B cell (primary cell): Measurements from ENCODE around the gene CHKB. TPM values are rescaled to one million over a fixed set of nuclear protein-coding genes. Genes with fewer than 3 reads are reported as not detected.

Source experiments
- ATAC-seq: fragments of 200-7000 bp; cut with Tn5 transposase; one replicate; pipeline ENCODE4 v1.10.0; 2021; ENCODE audit warnings: low read depth, mild to moderate bottlenecking, moderate number of reproducible peaks, moderate library complexity
- CTCF ChIA-PET: fragments of 350-600 bp; sonication (Branson Sonifier 250); formaldehyde crosslinking; loops from one replicate; lab custom pipeline; 2021; ENCODE audit warnings: antibody characterized with exemption, inconsistent platforms; lab: Charles Lee
- POLR2A ChIA-PET: fragments of 350-600 bp; sonication (Branson Sonifier 250); formaldehyde crosslinking; loops from one replicate; lab custom pipeline; 2021; ENCODE audit warnings: antibody characterized with exemption; lab: Charles Lee
- DNase-seq: peaks from one replicate; pipeline ENCODE4 v3.0.0; 2013
- H2AFZ ChIP-seq: 2 replicates; pipeline ENCODE4 v1.6.1; 2012; ENCODE audit warnings: mild to moderate bottlenecking, low read depth, low read length; ENCODE audit not compliant: insufficient read depth, poor library complexity, severe bottlenecking
- H3K27ac ChIP-seq, 2 donors: 1 replicate in 1 of 2; 2 replicates in 1 of 2; pipeline ENCODE4 v1.5.1; 2012 to 2013; ENCODE audit warnings: low read length in 2 of 2, mild to moderate bottlenecking in 2 of 2, moderate library complexity in 1 of 2
- H3K27me3 ChIP-seq, 4 experiments: fragments of 200-600 bp in 1 of 4; sonication (generic) in 1 of 4; replicated peaks in 1 of 4; 1 replicate in 2 of 4; 2 replicates in 2 of 4; pipeline versions ENCODE4 v1.6.1 to v1.7.0; 2013 to 2016; ENCODE audit warnings: low read length in 3 of 4, mild to moderate bottlenecking in 2 of 4, mixed read lengths in 1 of 4, moderate library complexity in 1 of 4; ENCODE audit not compliant: insufficient read depth in 4 of 4, control insufficient read depth in 3 of 4; ENCODE audit errors: control extremely low read depth in 1 of 4
- H3K36me3 ChIP-seq, 2 experiments: replicated peaks in 1 of 2; 1 replicate in 1 of 2; 2 replicates in 1 of 2; pipeline versions ENCODE4 v1.6.1 to v1.7.1; 2013; ENCODE audit warnings: low read length in 1 of 2; ENCODE audit not compliant: insufficient read depth in 2 of 2, control insufficient read depth in 1 of 2; ENCODE audit errors: control extremely low read depth in 1 of 2, extremely low read depth in 1 of 2
- H3K4me1 ChIP-seq, 2 donors: fragments of 200-600 bp in 1 of 2; sonication (generic) in 1 of 2; 1 replicate in 1 of 2; 2 replicates in 1 of 2; pipeline versions ENCODE4 v1.5.1 to v1.6.1; 2013 to 2017; ENCODE audit warnings: low read length in 2 of 2; ENCODE audit not compliant: control insufficient read depth in 2 of 2, insufficient read depth in 2 of 2
- H3K4me2 ChIP-seq: replicated peaks from 2 replicates; pipeline ENCODE3; 2012; ENCODE audit warnings: mild to moderate bottlenecking, low read depth, low read length; ENCODE audit not compliant: poor library complexity, severe bottlenecking
- H3K4me3 ChIP-seq, 5 experiments: fragments of 200-600 bp in 1 of 5; sonication (generic) in 1 of 5; 1 replicate in 3 of 5; 2 replicates in 2 of 5; pipeline versions ENCODE4 v1.5.1 to v1.7.0; 2011 to 2016; ENCODE audit warnings: low read length in 4 of 5, mild to moderate bottlenecking in 4 of 5, low read depth in 2 of 5, control low read depth in 1 of 5, moderate library complexity in 1 of 5; ENCODE audit not compliant: insufficient read depth in 1 of 5; ENCODE audit errors: control extremely low read depth in 1 of 5, extremely low read depth in 1 of 5
- H3K79me2 ChIP-seq: fragments of 200-600 bp; sonication (generic); one replicate; pipeline ENCODE4 v1.6.0; 2016; ENCODE audit warnings: low read length; ENCODE audit not compliant: control insufficient read depth, insufficient read depth
- H3K9ac ChIP-seq: fragments of 200-600 bp; sonication (generic); 2 replicates; pipeline ENCODE4 v1.6.1; 2017; ENCODE audit warnings: mild to moderate bottlenecking, low read length, moderate library complexity
- H3K9me3 ChIP-seq, 3 donors: one replicate each; pipeline versions ENCODE4 v1.6.1 to v1.7.1; 2013; ENCODE audit warnings: low read length in 2 of 3; ENCODE audit not compliant: control insufficient read depth in 2 of 3, insufficient read depth in 1 of 3; ENCODE audit errors: control extremely low read depth in 1 of 3
- H4K20me1 ChIP-seq: 2 replicates; pipeline ENCODE4 v1.6.0; 2012; ENCODE audit warnings: mild to moderate bottlenecking, low read length; ENCODE audit not compliant: insufficient read depth, control insufficient read depth, poor library complexity, severe bottlenecking
- H3K27ac Mint-ChIP-seq: one replicate; pipeline ENCODE4 v1.8.0; 2021; ENCODE audit warnings: mixed read lengths
- H3K27me3 Mint-ChIP-seq: one replicate; pipeline ENCODE4 v1.8.0; 2021; ENCODE audit warnings: mixed read lengths
- H3K4me1 Mint-ChIP-seq: one replicate; pipeline ENCODE4 v1.8.0; 2021; ENCODE audit warnings: mixed read lengths
- H3K4me3 Mint-ChIP-seq: one replicate; pipeline ENCODE4 v1.8.0; 2021; ENCODE audit warnings: mixed read lengths
- H3K9me3 Mint-ChIP-seq: one replicate; pipeline ENCODE4 v1.8.0; 2022; ENCODE audit warnings: mixed read lengths; ENCODE audit not compliant: insufficient read depth
- CTCF ChIP-seq: fragments of 200-600 bp; IDR thresholded peaks from one replicate; pipeline ENCODE4 v1.8.0; 2022; ENCODE audit warnings: antibody characterized with exemption, mild to moderate bottlenecking
- EZH2 ChIP-seq: IDR thresholded peaks from 2 replicates; pipeline ENCODE4 v1.6.1; 2012; ENCODE audit warnings: borderline replicate concordance, low read depth, mild to moderate bottlenecking, moderate library complexity, low read length; ENCODE audit not compliant: insufficient read depth, poor library complexity, severe bottlenecking
- WGBS: methylation state at CpG from one replicate; pipeline ENCODE4 v1.1.5; 2013; ENCODE audit warnings: missing lambda C conversion rate; ENCODE audit not compliant: insufficient coverage; 5-methylcytosine and 5-hydroxymethylcytosine counted together
- intact Hi-C: fragments of 100-400 bp; cut with micrococcal nuclease; formaldehyde crosslinking; loops from one replicate; pipeline ENCODE4 v1.10.0; 2022
- polyA minus RNA-seq: library from RNA; depleted of rRNA, polyadenylated mRNA; stranded (reverse); fragments of >200 nt; gene quantifications from 2 replicates; pipeline ENCODE4 v1.2.3, GENCODE V29; 2012
- polyA plus RNA-seq: library from polyadenylated mRNA; depleted of rRNA; stranded (reverse); fragments of >200 nt; gene quantifications from 2 replicates; pipeline ENCODE4 v1.2.3, GENCODE V29; 2012
- total RNA-seq, 2 donors: library from RNA; stranded (reverse); fragments of 120-200 nt in 1 of 2; gene quantifications; 1 replicate in 1 of 2; 2 replicates in 1 of 2; pipeline versions ENCODE4 v1.2.3 to v1.2.4, GENCODE V29; 2013 to 2022

The CHKB gene, protein sequence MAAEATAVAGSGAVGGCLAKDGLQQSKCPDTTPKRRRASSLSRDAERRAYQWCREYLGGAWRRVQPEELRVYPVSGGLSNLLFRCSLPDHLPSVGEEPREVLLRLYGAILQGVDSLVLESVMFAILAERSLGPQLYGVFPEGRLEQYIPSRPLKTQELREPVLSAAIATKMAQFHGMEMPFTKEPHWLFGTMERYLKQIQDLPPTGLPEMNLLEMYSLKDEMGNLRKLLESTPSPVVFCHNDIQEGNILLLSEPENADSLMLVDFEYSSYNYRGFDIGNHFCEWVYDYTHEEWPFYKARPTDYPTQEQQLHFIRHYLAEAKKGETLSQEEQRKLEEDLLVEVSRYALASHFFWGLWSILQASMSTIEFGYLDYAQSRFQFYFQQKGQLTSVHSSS
- total RNA-seq (238 and 239 TPM in 2 replicates), polyA plus RNA-seq (309 and 350 TPM in 2 replicates), polyA minus RNA-seq (82.5 and 111 TPM in 2 replicates)
- 166 TPM for total RNA-seq (2013)

DNA sequence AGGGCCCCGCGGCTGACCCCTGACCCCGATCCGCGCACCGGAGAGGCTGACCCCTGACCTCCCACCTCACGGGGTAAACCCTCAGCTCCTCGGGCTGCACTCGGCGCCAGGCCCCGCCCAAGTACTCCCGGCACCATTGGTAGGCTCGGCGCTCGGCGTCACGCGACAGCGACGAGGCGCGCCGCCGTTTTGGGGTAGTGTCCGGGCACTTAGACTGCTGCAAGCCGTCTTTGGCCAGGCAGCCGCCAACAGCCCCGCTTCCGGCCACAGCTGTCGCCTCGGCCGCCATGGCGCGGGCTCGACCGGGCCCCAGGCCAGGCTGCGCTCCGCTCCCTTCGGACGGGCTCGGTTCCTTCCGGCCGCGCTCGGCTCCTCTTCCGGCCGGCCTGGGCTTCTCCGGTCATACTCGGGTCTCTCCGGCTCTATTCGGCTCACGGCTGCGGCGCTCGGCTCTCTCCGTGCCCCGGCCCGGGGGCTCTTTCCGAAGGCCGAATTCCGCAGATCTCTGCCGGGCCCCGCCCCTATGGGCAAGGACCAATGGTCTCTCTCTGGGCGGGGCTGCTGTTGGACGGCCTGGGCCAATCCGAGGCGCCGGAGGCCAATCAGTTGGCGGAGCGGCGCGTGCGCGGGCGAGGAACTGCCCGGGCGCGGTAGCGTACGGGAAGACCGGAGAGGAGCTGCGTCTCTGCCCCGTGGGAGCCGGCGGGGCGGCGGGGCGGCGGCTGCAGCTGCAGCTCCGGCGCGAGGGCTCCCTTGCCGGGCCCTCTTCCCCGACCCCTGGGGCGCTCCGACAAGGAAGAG, at the start of gene CHKB:
Gene CHKB, minus strand, starts transcription at position 357 of the 801 bp plus-strand sequence. Its CDS starts 68 bp downstream, at position 289.
- Histone ChIP-seq H3K4me3 (peak within 1 kb of the TSS; percentile 58 to 91 (median 80)), H3K9ac (peak within 1 kb of the TSS; percentile 84), H3K27me3 (no peaks in the 10 kb centered on the region), H3K27ac (peak within 1 kb of the TSS; percentile 82 to 96), H3K36me3 (peaks cover 0 to 17% of the 10 kb centered on the region in 2 experiments), H3K79me2 (peaks cover 12% of the 10 kb centered on the region), H4K20me1 (peaks cover 25% of the 10 kb centered on the region), H3K4me2 (peak within 1 kb of the TSS; percentile 84), H3K9me3 (no peaks in the 10 kb centered on the region), H2AFZ (peak within 1 kb of the TSS; percentile 90), H3K4me1 (peaks cover 14 to 19% of the 10 kb centered on the region in 2 donors)
- Mint-ChIP-seq H3K27me3 (no peaks in the 10 kb centered on the region), H3K27ac (peak within 1 kb of the TSS; percentile 93), H3K4me3 (peak within 1 kb of the TSS; percentile 89), H3K4me1 (peaks cover 24% of the 10 kb centered on the region), H3K9me3 (no peaks in the 10 kb centered on the region)
- ATAC-seq (peak; percentile 94), DNase-seq (peak; percentile 98)
- ChIA-PET CTCF (interaction anchor here (1.0 to 1.9 kb wide), 5 partner anchors 19 to 57 kb away, joined by 3 to 6 read pairs (median 5); partner anchors contain the start of genes SCO2 and SYCE3), POLR2A (interaction anchor here (1.2 to 1.7 kb wide), 6 partner anchors 20 to 114 kb away, joined by 4 to 12 read pairs (median 6); partner anchors contain the start of genes LMF2, NCAPH2, SCO2 and SYCE3)
- TF ChIP-seq CTCF, result no peak
- no peak for TF ChIP-seq EZH2
- WGBS, result under 1% methylated on average over 96 of the region's 96 CpGs
- intact Hi-C loops, result loop anchor here (1.0 to 5.0 kb wide), 8 partner anchors 20 to 330 kb away; partner anchors contain the start of genes ARSA, HDAC10, NCAPH2 and PPP6R2
